HCT116 (cell line): ENCODE data around the gene FADD. TPM values are rescaled to one million over a fixed set of nuclear protein-coding genes. Genes with fewer than 3 reads are reported as not detected.

Experiments
- ATAC-seq: fragments of 200-7000 bp; cut with Tn5 transposase; 2 replicates; pipeline ENCODE4 v1.9.1; 2020; ENCODE audit warnings: mild to moderate bottlenecking, moderate library complexity
- BruUV-seq: library from RNA; stranded (reverse); fragments of 400-500 nt; replicated peaks from 2 replicates; lab custom pipeline; 2021; lab: Mats Ljungman, UMichigan
- CTCF ChIA-PET: fragments of 300-600 bp; sonication (Branson Sonifier 250); formaldehyde crosslinking; loops from one replicate; lab custom pipeline; 2021; ENCODE audit warnings: antibody characterized with exemption; lab: Charles Lee
- POLR2A ChIA-PET: fragments of 300-600, 350-600 bp; sonication (Branson Sonifier 250); formaldehyde crosslinking; loops from one replicate; lab custom pipeline; 2021; ENCODE audit warnings: antibody characterized with exemption; lab: Charles Lee
- RAD21 ChIA-PET, 2 experiments: fragments of 300-600 bp; sonication (Branson Sonifier 250); formaldehyde crosslinking; loops; one replicate each; lab custom pipeline; 2023; ENCODE audit warnings: low total read pairs in 2 of 2; ENCODE audit not compliant: uncharacterized antibody in 2 of 2, unreplicated experiment in 2 of 2, low non-redundant PET in 1 of 2; lab: Charles Lee
- DNase-seq: peaks from one replicate; pipeline ENCODE4 v3.0.0-alpha.2; 2010; ENCODE audit warnings: low read depth, low spot score
- H2AFZ ChIP-seq: fragments of 200-600 bp; shearing (Covaris generic), sonication (generic); 2 replicates; pipeline ENCODE4 v1.6.1; 2017; ENCODE audit warnings: low read depth, mixed run types, mixed read lengths, antibody characterized with exemption, low read length; ENCODE audit not compliant: poor library complexity, severe bottlenecking
- H3K27ac ChIP-seq: 2 replicates; pipeline ENCODE4 v1.5.1; 2012; ENCODE audit warnings: low read depth, low read length
- H3K27me3 ChIP-seq: fragments of 200-600 bp; sonication (generic); 2 replicates; pipeline ENCODE4 v1.6.1; 2016; ENCODE audit warnings: mixed run types, low read length, mixed read lengths; ENCODE audit not compliant: insufficient read depth
- H3K36me3 ChIP-seq, 2 experiments: fragments of 200-500 bp in 1 of 2; fragments of 200-600 bp in 1 of 2; sonication (Bioruptor generic) in 1 of 2; sonication (generic) in 1 of 2; 2 replicates each; pipeline versions ENCODE4 v1.5.1 to v1.6.1; 2014 to 2016; ENCODE audit warnings: low read length in 2 of 2, inconsistent platforms in 1 of 2, mixed read lengths in 1 of 2, mixed run types in 1 of 2; ENCODE audit not compliant: insufficient read depth in 2 of 2, control insufficient read depth in 1 of 2
- H3K4me1 ChIP-seq, 2 experiments: fragments of 200-600 bp in 1 of 2; sonication (generic) in 1 of 2; 2 replicates each; pipeline versions ENCODE4 v1.5.1 to v1.6.1; 2012 to 2017; ENCODE audit warnings: low read length in 2 of 2, inconsistent platforms in 1 of 2, mild to moderate bottlenecking in 1 of 2, mixed read lengths in 1 of 2, mixed run types in 1 of 2, moderate library complexity in 1 of 2; ENCODE audit not compliant: insufficient read depth in 2 of 2, control insufficient read depth in 1 of 2
- H3K4me2 ChIP-seq: fragments of 200-600 bp; sonication (generic); 2 replicates; pipeline ENCODE4 v1.6.1; 2017; ENCODE audit warnings: mixed run types, low read length, mixed read lengths
- H3K4me3 ChIP-seq, 2 experiments: fragments of 200-600 bp in 1 of 2; sonication (generic) in 1 of 2; replicated peaks in 1 of 2; 2 replicates each; pipeline ENCODE4 v1.5.1; 2011 to 2016; ENCODE audit warnings: low read length in 2 of 2, control low read depth in 1 of 2, low read depth in 1 of 2, mild to moderate bottlenecking in 1 of 2, mixed read lengths in 1 of 2, mixed run types in 1 of 2
- H3K79me2 ChIP-seq: fragments of 200-600 bp; sonication (generic); 2 replicates; pipeline ENCODE4 v1.6.1; 2017; ENCODE audit warnings: mild to moderate bottlenecking, mixed run types, low read length, moderate library complexity, mixed read lengths; ENCODE audit not compliant: insufficient read depth
- H3K9ac ChIP-seq: fragments of 200-600 bp; sonication (generic); 2 replicates; pipeline ENCODE4 v1.6.1; 2016; ENCODE audit warnings: low read length, mixed read lengths
- H3K9me2 ChIP-seq: fragments of 200-600 bp; sonication (generic), shearing (Covaris generic); 2 replicates; pipeline ENCODE4 v1.6.1; 2017; ENCODE audit warnings: mixed run types, mild to moderate bottlenecking, moderate library complexity; ENCODE audit not compliant: insufficient read depth
- H3K9me3 ChIP-seq, 2 experiments: fragments of 200-500 bp in 1 of 2; fragments of 200-600 bp in 1 of 2; sonication (Bioruptor generic) in 1 of 2; sonication (generic) in 1 of 2; 2 replicates each; pipeline ENCODE4 v1.6.1; 2014 to 2017; ENCODE audit warnings: low read length in 2 of 2, mixed read lengths in 2 of 2, inconsistent platforms in 1 of 2, low read depth in 1 of 2, mild to moderate bottlenecking in 1 of 2, mixed run types in 1 of 2, moderate library complexity in 1 of 2; ENCODE audit not compliant: control insufficient read depth in 1 of 2, insufficient read depth in 1 of 2
- H4K20me1 ChIP-seq: fragments of 200-600 bp; sonication (generic), shearing (Covaris generic); 2 replicates; pipeline ENCODE4 v1.6.1; 2017; ENCODE audit warnings: mixed run types, mild to moderate bottlenecking, moderate library complexity; ENCODE audit not compliant: insufficient read depth
- CBX3 ChIP-seq: IDR thresholded peaks from 2 replicates; pipeline ENCODE4 v1.6.1; 2012; ENCODE audit warnings: low read depth
- FOSL1 ChIP-seq: IDR thresholded peaks from 2 replicates; pipeline ENCODE4 v1.6.1; 2012; ENCODE audit warnings: low read depth
- POLR2A ChIP-seq: IDR thresholded peaks from 2 replicates; pipeline ENCODE4 v1.7.0; 2011; ENCODE audit warnings: borderline replicate concordance; ENCODE audit not compliant: insufficient read depth, insufficient read length; ENCODE audit errors: extremely low read depth
- RAD21 ChIP-seq: IDR thresholded peaks from 2 replicates; pipeline ENCODE4 v1.6.1; 2012; ENCODE audit warnings: low read depth, mild to moderate bottlenecking
- SP1 ChIP-seq: IDR thresholded peaks from 2 replicates; pipeline ENCODE4 v1.6.1; 2012; ENCODE audit warnings: low read depth
- SRF ChIP-seq: IDR thresholded peaks from 2 replicates; pipeline ENCODE4 v1.6.1; 2012; ENCODE audit warnings: low read depth
- ZNF274 ChIP-seq: fragments of 200-500 bp; sonication (Bioruptor generic); IDR thresholded peaks from 2 replicates; pipeline ENCODE4 v1.6.1; 2014; ENCODE audit warnings: mild to moderate bottlenecking, low read depth, low read length, inconsistent platforms
- intact Hi-C: fragments of 100-400 bp; cut with micrococcal nuclease; formaldehyde crosslinking; loops from 2 replicates; pipeline ENCODE4 v1.10.0; 2022
- total RNA-seq: library from RNA; stranded (reverse); gene quantifications from one replicate; pipeline ENCODE4 v1.2.1, GENCODE V29; 2021; ENCODE audit not compliant: unreplicated experiment
- TF ChIP-seq, protein P1 (sequence below): IDR thresholded peaks from 2 replicates; pipeline ENCODE4 v1.6.1; 2012; ENCODE audit warnings: low read depth

Gene FADD
- total RNA-seq, 1 experiment from 2014 or later = 26.7 TPM

DNA sequence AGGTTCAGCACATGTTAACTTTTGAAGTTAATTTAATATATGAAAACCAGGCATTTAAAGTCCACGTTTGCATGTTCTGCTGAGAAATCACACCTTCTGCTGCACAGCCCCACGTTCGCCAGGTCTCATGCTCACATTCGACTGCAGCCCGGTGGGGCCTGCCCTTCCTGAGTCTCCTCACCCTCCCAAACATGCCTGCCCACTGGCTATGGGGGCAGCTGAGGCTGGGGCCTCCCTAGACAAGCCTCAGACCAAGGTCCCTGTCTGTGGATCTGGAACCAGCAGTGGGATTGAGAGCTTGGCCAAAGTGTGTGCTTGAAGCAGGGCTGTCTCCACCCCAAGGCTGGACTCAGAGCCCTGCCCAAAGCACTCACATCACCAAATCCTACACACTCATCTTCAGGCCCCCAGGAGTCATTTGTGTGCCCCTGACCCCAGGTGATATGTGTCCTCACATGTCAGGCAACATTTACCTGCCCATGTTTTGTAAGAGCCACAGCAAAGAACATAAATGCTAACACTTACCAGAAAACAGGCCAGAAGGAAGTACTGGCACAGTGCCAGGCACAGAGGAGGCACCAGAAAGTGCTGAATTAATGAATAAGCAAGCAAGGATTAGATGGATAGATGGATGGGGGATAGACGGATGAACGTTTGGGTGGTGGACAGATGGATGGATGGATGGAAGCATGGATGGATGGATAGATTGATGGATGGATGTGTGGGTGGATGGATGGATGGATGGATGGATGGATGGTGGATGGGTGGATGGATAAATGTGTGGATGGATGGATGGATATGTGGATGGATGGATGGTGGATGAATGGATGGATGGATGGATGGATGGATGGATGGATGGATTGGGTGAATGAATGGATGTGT lies 9.4 kb upstream of the FADD start:
- Histone ChIP-seq H3K36me3 (no peaks in the 10 kb centered on the region), H3K4me2 (no peak overlapping the region), H3K9me2 (no peaks in the 10 kb centered on the region), H3K27me3 (no peaks in the 10 kb centered on the region), H3K4me1 (peaks cover 0 to 15% of the 10 kb centered on the region in 2 experiments; a peak in 2 of 4 replicates), H3K9me3 (no peaks in the 10 kb centered on the region), H3K4me3 (no peak overlapping the region), H3K27ac (no peak overlapping the region), H3K9ac (no peak overlapping the region), H3K79me2 (no peaks in the 10 kb centered on the region), H4K20me1 (no peaks in the 10 kb centered on the region), H2AFZ (no peak overlapping the region)
- TF ChIP-seq ZNF274 (no peak), RAD21 (no peak), SP1 (no peak), FOSL1 (no peak), CBX3 (no peak)
- no peak for DNase-seq
- CTCF ChIA-PET = interaction anchor here (1.3 kb wide), 1 partner anchor 279 kb away, joined by 3 read pairs; no protein-coding TSS in a partner anchor
- intact Hi-C loops = loop anchor here (5.0 kb wide), 2 partner anchors 111 to 506 kb away; no protein-coding TSS in a partner anchor
- POLR2A ChIA-PET = no interaction called here
- RAD21 ChIA-PET = no interaction called here
- no TSS peak for BruUV-seq
- ATAC-seq = no peak

- intact Hi-C loops = loop anchor here (5.0 kb wide), 3 partner anchors 113 to 508 kb away; no protein-coding TSS in a partner anchor
- ATAC-seq = no peak
- no peak for DNase-seq
Measured at GRCh38 chr11:70194792-70195791, 8.0 kb upstream of the FADD start.

More at GRCh38 chr11:70194792-70195791, 8.0 kb upstream of the FADD start:
- Histone ChIP-seq H3K9me2 (no peaks in the 10 kb centered on the region), H3K9me3 (no peaks in the 10 kb centered on the region), H3K27ac (no peak overlapping the region), H3K79me2 (no peaks in the 10 kb centered on the region), H4K20me1 (no peaks in the 10 kb centered on the region), H3K4me3 (no peak overlapping the region), H3K4me2 (no peak overlapping the region), H3K9ac (no peak overlapping the region), H3K4me1 (peaks cover 0 to 15% of the 10 kb centered on the region in 2 experiments; a peak in 2 of 4 replicates), H3K27me3 (no peaks in the 10 kb centered on the region), H3K36me3 (no peaks in the 10 kb centered on the region), H2AFZ (no peak overlapping the region)
- BruUV-seq = no TSS peak
- ChIA-PET POLR2A (no interaction called here), RAD21 (interaction anchor here (1.1 to 1.4 kb wide), 2 partner anchors 276 to 280 kb away, joined by 3 to 5 read pairs; no protein-coding TSS in a partner anchor), CTCF (interaction anchor here (1.0 to 2.7 kb wide), 7 partner anchors 273 to 511 kb away, joined by 3 to 24 read pairs (median 6); no protein-coding TSS in a partner anchor)
- TF ChIP-seq, protein P1, sequence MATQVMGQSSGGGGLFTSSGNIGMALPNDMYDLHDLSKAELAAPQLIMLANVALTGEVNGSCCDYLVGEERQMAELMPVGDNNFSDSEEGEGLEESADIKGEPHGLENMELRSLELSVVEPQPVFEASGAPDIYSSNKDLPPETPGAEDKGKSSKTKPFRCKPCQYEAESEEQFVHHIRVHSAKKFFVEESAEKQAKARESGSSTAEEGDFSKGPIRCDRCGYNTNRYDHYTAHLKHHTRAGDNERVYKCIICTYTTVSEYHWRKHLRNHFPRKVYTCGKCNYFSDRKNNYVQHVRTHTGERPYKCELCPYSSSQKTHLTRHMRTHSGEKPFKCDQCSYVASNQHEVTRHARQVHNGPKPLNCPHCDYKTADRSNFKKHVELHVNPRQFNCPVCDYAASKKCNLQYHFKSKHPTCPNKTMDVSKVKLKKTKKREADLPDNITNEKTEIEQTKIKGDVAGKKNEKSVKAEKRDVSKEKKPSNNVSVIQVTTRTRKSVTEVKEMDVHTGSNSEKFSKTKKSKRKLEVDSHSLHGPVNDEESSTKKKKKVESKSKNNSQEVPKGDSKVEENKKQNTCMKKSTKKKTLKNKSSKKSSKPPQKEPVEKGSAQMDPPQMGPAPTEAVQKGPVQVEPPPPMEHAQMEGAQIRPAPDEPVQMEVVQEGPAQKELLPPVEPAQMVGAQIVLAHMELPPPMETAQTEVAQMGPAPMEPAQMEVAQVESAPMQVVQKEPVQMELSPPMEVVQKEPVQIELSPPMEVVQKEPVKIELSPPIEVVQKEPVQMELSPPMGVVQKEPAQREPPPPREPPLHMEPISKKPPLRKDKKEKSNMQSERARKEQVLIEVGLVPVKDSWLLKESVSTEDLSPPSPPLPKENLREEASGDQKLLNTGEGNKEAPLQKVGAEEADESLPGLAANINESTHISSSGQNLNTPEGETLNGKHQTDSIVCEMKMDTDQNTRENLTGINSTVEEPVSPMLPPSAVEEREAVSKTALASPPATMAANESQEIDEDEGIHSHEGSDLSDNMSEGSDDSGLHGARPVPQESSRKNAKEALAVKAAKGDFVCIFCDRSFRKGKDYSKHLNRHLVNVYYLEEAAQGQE = no peak
- TF ChIP-seq SRF (no peak), POLR2A (no peak)
